ENCODE results near the gene MTFP1. TPM values are rescaled to one million over a fixed set of nuclear protein-coding genes. Genes with fewer than 3 reads are reported as not detected.
"Not testable (repeated sequence)": the region's sequence is repeated elsewhere in the genome, so short reads cannot be mapped to it uniquely, and the experiment has no call there.

MTFP1 gene
- total and polyA plus RNA-seq, 4 donors = 6.8 to 20.2 (median 8.8) TPM

GRCh38 chr22:30457981-30458380, 32.4 kb downstream of the MTFP1 start:
- no peaks in the 10 kb centered on the region for H3K27me3 ChIP-seq (ENCODE audit: control insufficient read depth in 4 of 4, insufficient read depth in 4 of 4, low read length in 3 of 4)
- no peak overlapping the region for H3K9ac ChIP-seq (ENCODE audit: low read depth in 1 of 2, low read length in 2 of 2)
- TF ChIP-seq JUND (IDR thresholded peaks at IDR 0.05) = no peak
- TF ChIP-seq HNF4A (conservative IDR thresholded peaks at IDR 0.05) = peak; percentile 20 to 26
- TF ChIP-seq RXRA (IDR thresholded peaks at IDR 0.05) = peak; percentile 49 to 76
- TF ChIP-seq EGR1 (IDR thresholded peaks at IDR 0.05; ENCODE audit: low read depth in 2 of 2) = no peak
- TF ChIP-seq SP1 (IDR thresholded peaks at IDR 0.05) = no peak
- no peak for TF ChIP-seq ATF3 (IDR thresholded peaks at IDR 0.05)
- DNase-seq (ENCODE audit: low spot score) = no peak
- 30% methylated on average over 8 of the region's 8 CpGs for WGBS
- peak overlapping the region in 1 of 2 donors; percentile 15 for H3K27ac ChIP-seq (ENCODE audit: low read depth in 1 of 2, low read length in 2 of 2)
- H3K4me3 ChIP-seq (ENCODE audit: low read depth in 1 of 3, low read length in 3 of 3) = no peak overlapping the region
- peaks cover 2 to 43% (median 36%) of the 10 kb centered on the region in 4 donors for H3K4me1 ChIP-seq (ENCODE audit: control insufficient read depth in 4 of 4, insufficient read depth in 4 of 4, low read length in 3 of 4)
- H3K36me3 ChIP-seq (ENCODE audit: control insufficient read depth in 4 of 4, insufficient read depth in 3 of 4, low read depth in 1 of 4, low read length in 3 of 4) = no peaks in the 10 kb centered on the region
- H3K9me3 ChIP-seq (ENCODE audit: control insufficient read depth in 4 of 4, low read length in 3 of 4) = no peaks in the 10 kb centered on the region

- Histone ChIP-seq H3K27me3 (ENCODE audit: control insufficient read depth in 4 of 4, insufficient read depth in 4 of 4, low read length in 3 of 4) (no peaks in the 10 kb centered on the region), H3K4me3 (ENCODE audit: low read depth in 1 of 3, low read length in 3 of 3) (no peak overlapping the region), H3K9ac (ENCODE audit: low read depth in 1 of 2, low read length in 2 of 2) (no peak overlapping the region), H3K4me1 (ENCODE audit: control insufficient read depth in 4 of 4, insufficient read depth in 4 of 4, low read length in 3 of 4) (peaks cover 2 to 43% (median 36%) of the 10 kb centered on the region in 4 donors), H3K9me3 (ENCODE audit: control insufficient read depth in 4 of 4, low read length in 3 of 4) (no peaks in the 10 kb centered on the region), H3K27ac (ENCODE audit: low read depth in 1 of 2, low read length in 2 of 2) (no peak overlapping the region), H3K36me3 (ENCODE audit: control insufficient read depth in 4 of 4, insufficient read depth in 3 of 4, low read depth in 1 of 4, low read length in 3 of 4) (peaks cover 0 to 2% (median 0%) of the 10 kb centered on the region in 4 donors)
- WGBS = 55% methylated on average over 4 of the region's 4 CpGs
- DNase-seq (ENCODE audit: low spot score) = no peak
- no peak for TF ChIP-seq ZBTB33 (IDR thresholded peaks at IDR 0.05)
- no peak for TF ChIP-seq SP1 (IDR thresholded peaks at IDR 0.05)
- TF ChIP-seq REST (IDR thresholded peaks at IDR 0.05) = peak; percentile 99
Measured at GRCh38 chr22:30459181-30460052, 33.8 kb downstream of the MTFP1 start.

- no peak for DNase-seq (ENCODE audit: low spot score)
- H3K9ac ChIP-seq (ENCODE audit: low read depth in 1 of 2, low read length in 2 of 2) = no peak overlapping the region
Measured at GRCh38 chr22:30460147-30460546, 34.6 kb downstream of the MTFP1 start.

GRCh38 chr22:30460555-30460954, 35.0 kb downstream of the MTFP1 start:
- not testable (repeated sequence) for H3K4me3 ChIP-seq (ENCODE audit: low read depth in 1 of 3, low read length in 3 of 3); DNase-seq (ENCODE audit: low spot score); H3K9me3 ChIP-seq (ENCODE audit: control insufficient read depth in 4 of 4, low read length in 3 of 4); H3K27me3 ChIP-seq (ENCODE audit: control insufficient read depth in 4 of 4, insufficient read depth in 4 of 4, low read length in 3 of 4); H3K27ac ChIP-seq (ENCODE audit: low read depth in 1 of 2, low read length in 2 of 2); H3K9ac ChIP-seq (ENCODE audit: low read depth in 1 of 2, low read length in 2 of 2); H3K36me3 ChIP-seq (ENCODE audit: control insufficient read depth in 4 of 4, insufficient read depth in 3 of 4, low read depth in 1 of 4, low read length in 3 of 4)
- H3K4me1 ChIP-seq (ENCODE audit: control insufficient read depth in 4 of 4, insufficient read depth in 4 of 4, low read length in 3 of 4) = peaks cover 2 to 43% (median 36%) of the 10 kb centered on the region in 4 donors
- whole genome bisulfite sequencing = 49% methylated on average over 6 of the region's 6 CpGs

More at GRCh38 chr22:30460147-30460546, 34.6 kb downstream of the MTFP1 start:
- no peaks in the 10 kb centered on the region for H3K27me3 ChIP-seq (ENCODE audit: control insufficient read depth in 4 of 4, insufficient read depth in 4 of 4, low read length in 3 of 4)
- WGBS = 40% methylated on average over 4 of the region's 4 CpGs
- no peak overlapping the region for H3K27ac ChIP-seq (ENCODE audit: low read depth in 1 of 2, low read length in 2 of 2)
- peaks cover 0 to 2% (median 0%) of the 10 kb centered on the region in 4 donors for H3K36me3 ChIP-seq (ENCODE audit: control insufficient read depth in 4 of 4, insufficient read depth in 3 of 4, low read depth in 1 of 4, low read length in 3 of 4)
- TF ChIP-seq SP1 (IDR thresholded peaks at IDR 0.05) (no peak), RXRA (IDR thresholded peaks at IDR 0.05) (peak in 1 of 2 donors; percentile 53), GABPA (IDR thresholded peaks at IDR 0.05 in 1 of 2, conservative IDR thresholded peaks at IDR 0.05 in 1 of 2) (no peak)
- no peaks in the 10 kb centered on the region for H3K9me3 ChIP-seq (ENCODE audit: control insufficient read depth in 4 of 4, low read length in 3 of 4)
- H3K4me3 ChIP-seq (ENCODE audit: low read depth in 1 of 3, low read length in 3 of 3) = no peak overlapping the region
- peaks cover 2 to 43% (median 36%) of the 10 kb centered on the region in 4 donors for H3K4me1 ChIP-seq (ENCODE audit: control insufficient read depth in 4 of 4, insufficient read depth in 4 of 4, low read length in 3 of 4)

Data from liver (tissue), 9 donors.